ENCODE results near the gene PIF1. TPM values are rescaled to one million over a fixed set of nuclear protein-coding genes. Genes with fewer than 3 reads are reported as not detected.

PIF1 gene
- total and polyA plus RNA-seq, 2 of the 4 experiments (the other 2 are of a cell fraction): 3.9 to 19.9 TPM

- Histone ChIP-seq H3K79me1 (ENCODE audit: low read depth in 1 of 2, low read length in 2 of 2) (peaks cover 0 to 4% of the 10 kb centered on the region in 2 experiments; a peak in 1 of 4 replicates), H3K27me3 (ENCODE audit: control insufficient read depth, insufficient read depth, low read length) (peaks cover 9% of the 10 kb centered on the region), H2BK20ac (ENCODE audit: low read depth, low read length) (no peak overlapping the region), H4K5ac (ENCODE audit: low read depth, low read length) (no peak overlapping the region), H3K18ac (ENCODE audit: low read depth, low read length) (no peak overlapping the region), H3K4me1 (ENCODE audit: control insufficient read depth, insufficient read depth, low read length) (no peaks in the 10 kb centered on the region; the same call in 1 of the 2 replicates), H3K14ac (replicated peaks; ENCODE audit: low read depth, low read length) (no peak overlapping the region), H4K20me1 (ENCODE audit: insufficient read depth, low read length) (no peaks in the 10 kb centered on the region), H3K23ac (ENCODE audit: low read depth, low read length) (no peak overlapping the region), H2AFZ (replicated peaks; ENCODE audit: low read length, poor library complexity) (no peak overlapping the region), H3K4me2 (ENCODE audit: low read depth, low read length) (no peak overlapping the region), H2AK9ac (replicated peaks; ENCODE audit: low read depth, low read length, poor library complexity) (no peak overlapping the region), H2AK5ac (ENCODE audit: low read depth, low read length) (no peak overlapping the region), H3K4ac (ENCODE audit: low read depth, low read length) (no peak overlapping the region), H2BK5ac (ENCODE audit: low read depth, low read length, poor library complexity, severe bottlenecking) (no peak overlapping the region), H3K4me3 (ENCODE audit: insufficient read depth, low read depth, low read length) (no peak overlapping the region), H3K27ac (ENCODE audit: insufficient read depth, low read length) (no peak overlapping the region), H2BK120ac (ENCODE audit: low read depth, low read length) (no peak overlapping the region), H3K9me3 (ENCODE audit: control insufficient read depth, insufficient read depth, low read length) (no peaks in the 10 kb centered on the region), H3K36me3 (ENCODE audit: control insufficient read depth, insufficient read depth, low read length) (no peaks in the 10 kb centered on the region), H2BK15ac (ENCODE audit: low read depth, low read length) (no peak overlapping the region), H3K56ac (ENCODE audit: extremely low read depth, insufficient read depth, low read length) (no peak overlapping the region), H4K91ac (ENCODE audit: insufficient read depth, low read depth, low read length) (no peak overlapping the region), H3K9me1 (ENCODE audit: insufficient read depth, low read length) (peaks cover 3% of the 10 kb centered on the region), H3K9ac (ENCODE audit: low read depth, low read length) (no peak overlapping the region), H4K8ac (ENCODE audit: low read depth in 2 of 2, low read length in 2 of 2) (no peak overlapping the region)
- dilution Hi-C loops (cut with HindIII; ENCODE audit: low sequenced_read_pairs, unreplicated experiment): no loop called here
- DNase-seq (no peak), ATAC-seq (ENCODE audit: low read depth) (no peak)
- ChIA-PET CTCF (interaction anchor here (0.6 to 1.0 kb wide), 2 partner anchors 30 to 290 kb away, joined by 3 to 4 read pairs; no protein-coding TSS in a partner anchor), POLR2A (ENCODE audit: unreplicated experiment) (no interaction called here)
- 50% methylated on average over 1 of the region's 2 CpGs; no CpG with 5 or more reads in 1 of the 2 experiments for WGBS, 2 experiments (ENCODE audit: extremely low coverage in 2 of 2, insufficient read length in 1 of 2)
- BruUV-seq (replicated peaks): no TSS peak
- in situ Hi-C loops (cut with MboI; ENCODE audit: low sequenced_read_pairs): no loop called here
- TF ChIP-seq RCOR1 (IDR thresholded peaks at IDR 0.05; ENCODE audit: insufficient replicate concordance, low read length) (no peak), RAD21 (IDR thresholded peaks at IDR 0.05; ENCODE audit: low read length) (no peak), POLR2A (IDR thresholded peaks at IDR 0.05; ENCODE audit: low read depth, low read length) (no peak), RFX5 (IDR thresholded peaks at IDR 0.05; ENCODE audit: low read depth, low read length) (no peak), CEBPB (IDR thresholded peaks at IDR 0.05; ENCODE audit: low read depth, low read length) (no peak), NFE2L2 (IDR thresholded peaks at IDR 0.05; ENCODE audit: low read depth, low read length) (no peak), MAFK (IDR thresholded peaks at IDR 0.05; ENCODE audit: low read depth, low read length) (no peak), CTCF (conservative IDR thresholded peaks at IDR 0.05; ENCODE audit: low read depth, low read length) (no peak), MAZ (IDR thresholded peaks at IDR 0.05; ENCODE audit: borderline replicate concordance, low read depth, low read length) (no peak), CHD1 (IDR thresholded peaks at IDR 0.05; ENCODE audit: low read depth, low read length) (no peak), BHLHE40 (IDR thresholded peaks at IDR 0.05; ENCODE audit: low read depth, low read length) (no peak), SMC3 (IDR thresholded peaks at IDR 0.05; ENCODE audit: low read depth, low read length) (no peak), FOS (IDR thresholded peaks at IDR 0.05; ENCODE audit: low read depth, low read length) (no peak), MXI1 (IDR thresholded peaks at IDR 0.05; ENCODE audit: borderline replicate concordance, low read depth, low read length) (no peak)
- TF ChIP-seq, protein P1, sequence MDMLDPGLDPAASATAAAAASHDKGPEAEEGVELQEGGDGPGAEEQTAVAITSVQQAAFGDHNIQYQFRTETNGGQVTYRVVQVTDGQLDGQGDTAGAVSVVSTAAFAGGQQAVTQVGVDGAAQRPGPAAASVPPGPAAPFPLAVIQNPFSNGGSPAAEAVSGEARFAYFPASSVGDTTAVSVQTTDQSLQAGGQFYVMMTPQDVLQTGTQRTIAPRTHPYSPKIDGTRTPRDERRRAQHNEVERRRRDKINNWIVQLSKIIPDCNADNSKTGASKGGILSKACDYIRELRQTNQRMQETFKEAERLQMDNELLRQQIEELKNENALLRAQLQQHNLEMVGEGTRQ (IDR thresholded peaks at IDR 0.05; ENCODE audit: low read depth, low read length): no peak
- TF ChIP-seq, protein P2, sequence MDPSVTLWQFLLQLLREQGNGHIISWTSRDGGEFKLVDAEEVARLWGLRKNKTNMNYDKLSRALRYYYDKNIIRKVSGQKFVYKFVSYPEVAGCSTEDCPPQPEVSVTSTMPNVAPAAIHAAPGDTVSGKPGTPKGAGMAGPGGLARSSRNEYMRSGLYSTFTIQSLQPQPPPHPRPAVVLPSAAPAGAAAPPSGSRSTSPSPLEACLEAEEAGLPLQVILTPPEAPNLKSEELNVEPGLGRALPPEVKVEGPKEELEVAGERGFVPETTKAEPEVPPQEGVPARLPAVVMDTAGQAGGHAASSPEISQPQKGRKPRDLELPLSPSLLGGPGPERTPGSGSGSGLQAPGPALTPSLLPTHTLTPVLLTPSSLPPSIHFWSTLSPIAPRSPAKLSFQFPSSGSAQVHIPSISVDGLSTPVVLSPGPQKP (IDR thresholded peaks at IDR 0.05; ENCODE audit: borderline replicate concordance, low read depth, low read length): no peak
- intact Hi-C loops (cut with micrococcal nuclease): no loop called here
Measured at GRCh38 chr15:64779024-64779423, 46.4 kb downstream of the PIF1 start.

Measured in IMR-90 (cell line).